Measurements from ENCODE around the gene DYNLL1. TPM values are rescaled to one million over a fixed set of nuclear protein-coding genes. Genes with fewer than 3 reads are reported as not detected.
"Not testable (repeated sequence)": the region's sequence is repeated elsewhere in the genome, so short reads cannot be mapped to it uniquely, and the experiment has no call there.

Gene DYNLL1
- total and polyA plus RNA-seq, 2 experiments from 2014 or later: 186 to 546 TPM

DNA sequence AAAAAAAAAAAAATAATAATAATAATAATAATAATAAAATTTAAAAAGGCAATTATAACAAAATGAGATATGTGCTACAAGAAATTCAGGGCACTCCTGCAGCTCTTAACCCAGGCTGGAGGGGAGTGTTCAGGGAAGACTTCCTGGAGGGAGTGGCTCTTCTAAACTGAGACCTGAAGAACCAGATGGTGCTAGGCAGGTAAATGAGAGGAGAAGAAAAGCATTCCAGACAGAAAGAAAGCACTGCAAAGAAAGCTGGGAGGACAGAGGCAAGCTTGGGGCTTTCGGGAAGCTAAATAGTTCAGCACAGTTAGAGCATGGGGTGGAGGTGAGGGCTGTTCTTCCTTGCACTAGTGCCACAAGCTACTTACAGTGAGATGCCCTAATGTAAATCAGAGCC lies 16.5 kb upstream of the DYNLL1 start:
- H3K27ac ChIP-seq: no peak overlapping the region
- TF ChIP-seq, protein P1, sequence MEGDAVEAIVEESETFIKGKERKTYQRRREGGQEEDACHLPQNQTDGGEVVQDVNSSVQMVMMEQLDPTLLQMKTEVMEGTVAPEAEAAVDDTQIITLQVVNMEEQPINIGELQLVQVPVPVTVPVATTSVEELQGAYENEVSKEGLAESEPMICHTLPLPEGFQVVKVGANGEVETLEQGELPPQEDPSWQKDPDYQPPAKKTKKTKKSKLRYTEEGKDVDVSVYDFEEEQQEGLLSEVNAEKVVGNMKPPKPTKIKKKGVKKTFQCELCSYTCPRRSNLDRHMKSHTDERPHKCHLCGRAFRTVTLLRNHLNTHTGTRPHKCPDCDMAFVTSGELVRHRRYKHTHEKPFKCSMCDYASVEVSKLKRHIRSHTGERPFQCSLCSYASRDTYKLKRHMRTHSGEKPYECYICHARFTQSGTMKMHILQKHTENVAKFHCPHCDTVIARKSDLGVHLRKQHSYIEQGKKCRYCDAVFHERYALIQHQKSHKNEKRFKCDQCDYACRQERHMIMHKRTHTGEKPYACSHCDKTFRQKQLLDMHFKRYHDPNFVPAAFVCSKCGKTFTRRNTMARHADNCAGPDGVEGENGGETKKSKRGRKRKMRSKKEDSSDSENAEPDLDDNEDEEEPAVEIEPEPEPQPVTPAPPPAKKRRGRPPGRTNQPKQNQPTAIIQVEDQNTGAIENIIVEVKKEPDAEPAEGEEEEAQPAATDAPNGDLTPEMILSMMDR (IDR thresholded peaks at IDR 0.05; ENCODE audit: low read depth, low read length): no peak

DNA sequence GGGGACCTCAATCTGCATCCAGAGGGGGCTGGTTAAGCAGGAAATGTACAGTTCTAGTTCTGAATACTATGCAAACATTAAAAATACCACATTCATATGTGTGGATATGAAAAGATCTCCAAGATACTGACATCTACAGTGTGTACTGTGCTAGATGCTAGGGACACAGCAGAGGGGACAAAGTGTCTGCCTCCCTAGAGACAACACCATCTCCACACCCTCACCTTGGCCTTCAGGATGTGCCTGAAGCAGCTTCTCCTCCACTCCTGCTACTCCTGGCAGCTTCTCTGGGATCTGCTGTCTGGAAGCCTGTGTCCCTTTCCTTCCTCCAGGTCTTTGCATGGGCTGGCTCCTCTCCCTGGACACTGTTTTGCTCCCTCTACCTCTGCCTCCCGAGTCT lies 15.7 kb upstream of the DYNLL1 start:
- H3K4me3 ChIP-seq: no peak overlapping the region
- no peaks in the 10 kb centered on the region for H3K36me3 ChIP-seq
- H3K27ac ChIP-seq: no peak overlapping the region
- no peak for DNase-seq (ENCODE audit: low read depth in 1 of 2, low spot score in 1 of 2)
- TF ChIP-seq, protein P1 (IDR thresholded peaks at IDR 0.05; ENCODE audit: low read depth, low read length): no peak
- no peaks in the 10 kb centered on the region for H3K9me3 ChIP-seq (ENCODE audit: low read depth)
- no peaks in the 10 kb centered on the region for H3K27me3 ChIP-seq
- no peaks in the 10 kb centered on the region for H3K4me1 ChIP-seq (ENCODE audit: low read depth)

More for the DNA sequence above, 16.5 kb upstream of the DYNLL1 start:
- Histone ChIP-seq H3K4me1 (ENCODE audit: low read depth) (no peaks in the 10 kb centered on the region), H3K36me3 (no peaks in the 10 kb centered on the region), H3K4me3 (no peak overlapping the region), H3K27me3 (no peaks in the 10 kb centered on the region), H3K9me3 (ENCODE audit: low read depth) (no peaks in the 10 kb centered on the region)
- no peak for DNase-seq (ENCODE audit: low read depth in 1 of 2, low spot score in 1 of 2)

DNA sequence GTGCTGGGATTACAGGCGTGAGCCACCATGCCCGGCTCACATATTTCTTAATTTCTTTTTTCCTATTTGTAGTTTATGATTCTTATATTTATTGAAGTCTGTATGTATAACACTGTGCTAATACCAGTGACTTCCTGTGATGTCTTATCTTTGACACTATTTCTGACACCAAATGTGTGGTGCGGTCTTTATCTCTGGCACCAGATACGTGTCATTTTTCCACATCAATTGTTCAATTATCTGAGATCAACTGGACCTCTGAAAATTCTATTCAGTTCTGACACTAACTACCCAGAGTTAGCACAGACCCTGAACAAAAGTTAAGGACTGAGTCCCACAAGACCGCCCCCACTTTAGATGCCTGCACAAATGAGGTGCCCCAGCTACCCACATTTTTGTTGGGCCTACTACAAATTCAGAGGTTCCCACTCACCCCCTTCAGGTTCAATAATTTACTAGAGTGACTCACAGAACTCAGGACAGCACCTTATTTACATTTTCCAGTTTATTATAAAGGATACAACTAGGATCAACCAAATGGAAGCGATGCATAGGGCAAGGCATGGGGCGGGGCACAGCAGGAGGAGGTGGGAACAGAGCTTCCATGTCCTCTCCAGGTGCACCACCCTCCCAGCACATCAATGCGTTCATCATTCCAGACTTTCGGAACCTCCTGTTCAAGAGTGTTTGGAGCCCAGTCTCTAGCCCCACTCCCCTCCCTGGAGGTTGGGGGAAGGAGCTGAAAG lies 14.7 kb upstream of the DYNLL1 start:
- Histone ChIP-seq H3K27ac (no peak overlapping the region), H3K4me1 (ENCODE audit: low read depth) (no peaks in the 10 kb centered on the region), H3K27me3 (no peaks in the 10 kb centered on the region), H3K36me3 (no peaks in the 10 kb centered on the region), H3K9me3 (ENCODE audit: low read depth) (no peaks in the 10 kb centered on the region), H3K4me3 (no peak overlapping the region)
- TF ChIP-seq, protein P1 (IDR thresholded peaks at IDR 0.05; ENCODE audit: low read depth, low read length): no peak
- DNase-seq (ENCODE audit: low read depth in 1 of 2, low spot score in 1 of 2): no peak

DNA sequence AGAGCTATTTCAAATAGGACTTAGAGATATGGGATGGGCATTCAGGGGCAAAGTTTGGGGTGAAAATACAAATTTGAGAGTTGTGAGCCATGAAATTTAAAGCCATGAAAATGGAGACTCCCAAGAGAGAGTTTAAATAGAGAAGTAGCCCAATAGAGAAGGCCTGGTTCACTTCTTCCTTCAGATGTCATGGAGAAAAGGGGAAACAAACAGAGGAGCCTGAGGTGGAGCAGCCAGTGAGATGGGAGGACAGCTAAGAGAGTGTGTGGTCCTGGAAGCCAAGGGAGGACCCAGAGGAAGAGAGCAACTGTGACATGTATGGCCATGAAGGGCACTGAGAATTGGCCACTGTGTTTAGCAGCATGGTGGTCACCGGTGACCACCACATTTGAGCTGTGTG lies 12.3 kb upstream of the DYNLL1 start:
- no peak overlapping the region for H3K27ac ChIP-seq
- H3K9me3 ChIP-seq (ENCODE audit: low read depth): no peaks in the 10 kb centered on the region
- H3K4me3 ChIP-seq: no peak overlapping the region
- TF ChIP-seq, protein P1 (IDR thresholded peaks at IDR 0.05; ENCODE audit: low read depth, low read length): no peak
- no peaks in the 10 kb centered on the region for H3K27me3 ChIP-seq
- no peak for DNase-seq (ENCODE audit: low read depth in 1 of 2, low spot score in 1 of 2)
- H3K4me1 ChIP-seq (ENCODE audit: low read depth): peaks cover 4% of the 10 kb centered on the region
- no peaks in the 10 kb centered on the region for H3K36me3 ChIP-seq

DNA sequence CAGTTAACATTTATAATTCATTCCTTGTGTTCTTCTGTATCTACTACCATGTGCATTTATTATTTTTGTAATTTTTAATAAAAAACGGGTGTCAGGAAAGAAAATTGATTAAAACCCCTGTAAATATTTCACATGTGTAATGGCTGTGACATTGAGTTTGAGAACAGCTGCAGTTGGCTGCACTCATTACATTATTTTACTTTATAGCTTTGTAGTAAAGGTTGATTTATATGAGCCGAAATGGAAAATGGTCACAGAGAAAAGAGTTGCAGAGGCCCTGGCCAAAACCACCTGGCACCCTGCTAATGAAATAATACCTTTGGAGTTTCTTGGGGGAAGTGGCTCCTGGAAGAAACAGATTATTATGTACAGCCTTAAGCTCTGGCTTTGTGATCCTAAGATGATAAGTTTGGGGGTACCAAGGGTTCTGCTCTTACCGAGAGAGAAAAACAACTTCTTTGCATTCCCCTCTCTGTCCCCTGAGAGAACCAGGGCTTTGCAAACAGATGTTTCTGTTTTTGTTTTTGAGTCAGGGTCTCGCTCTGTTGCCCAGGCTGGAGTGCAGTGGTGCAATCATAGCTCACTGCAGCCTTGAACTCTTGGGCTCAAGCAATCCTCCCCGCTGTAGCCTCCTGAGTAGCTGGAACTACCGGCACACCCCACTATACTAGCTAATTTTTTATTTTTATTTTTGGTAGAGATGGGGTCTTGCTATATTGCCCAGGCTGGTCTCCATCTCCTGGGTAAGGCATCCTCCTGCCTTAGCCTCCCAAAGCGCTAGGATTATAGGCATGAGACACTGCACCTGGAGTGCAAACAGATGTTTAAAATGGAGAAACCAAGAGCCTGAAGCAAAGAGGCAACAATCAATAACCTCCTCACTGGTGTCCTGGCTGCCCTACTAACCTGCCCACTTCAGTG lies 9.7 kb upstream of the DYNLL1 start:
- DNase-seq (ENCODE audit: low read depth in 1 of 2, low spot score in 1 of 2): no peak

GRCh38 chr12:120487552-120487951 lies 8.4 kb upstream of the DYNLL1 start:
- not testable (repeated sequence) for H3K4me1 ChIP-seq (ENCODE audit: low read depth)

More for the DNA sequence above, 9.7 kb upstream of the DYNLL1 start:
- Histone ChIP-seq H3K27me3 (no peaks in the 10 kb centered on the region), H3K9me3 (ENCODE audit: low read depth) (no peaks in the 10 kb centered on the region), H3K4me1 (ENCODE audit: low read depth) (peaks cover 4% of the 10 kb centered on the region), H3K4me3 (no peak overlapping the region), H3K27ac (no peak overlapping the region), H3K36me3 (no peaks in the 10 kb centered on the region)
- TF ChIP-seq, protein P1 (IDR thresholded peaks at IDR 0.05; ENCODE audit: low read depth, low read length): no peak

More at GRCh38 chr12:120487552-120487951, 8.4 kb upstream of the DYNLL1 start:
- peak; percentile 14 to 42 for DNase-seq (ENCODE audit: low read depth in 1 of 2, low spot score in 1 of 2)
- not testable (repeated sequence) for H3K9me3 ChIP-seq (ENCODE audit: low read depth); H3K4me3 ChIP-seq; H3K36me3 ChIP-seq; H3K27me3 ChIP-seq
- peak overlapping the region; percentile 47 for H3K27ac ChIP-seq

Data from cardiac muscle cell (in vitro differentiated cells and primary cell).